NCI-H2171 (cell line): ENCODE results near the gene TGFB1I1.
A peak's percentile ranks its signal among the peaks of the same experiment; 100 is the strongest.
"Not testable (repeated sequence)": the region's sequence is repeated elsewhere in the genome, so short reads cannot be mapped to it uniquely, and the experiment has no call there.

Experiments
- DNase-seq: peaks from one replicate; lab custom pipeline; 2025; lab: John Stamatoyannopoulos, UW

TGFB1I1 gene

GRCh38 chr16:31471241-31471874 lies 594 bp upstream of the TGFB1I1 start:
- no peak for DNase-seq

- peak; percentile 90 for DNase-seq
Observed at GRCh38 chr16:31472709-31473203, 804 bp downstream of the TGFB1I1 start.

GRCh38 chr16:31473264-31473984 lies 1.5 kb downstream of the TGFB1I1 start:
- DNase-seq: no peak

GRCh38 chr16:31474173-31474714 lies 2.3 kb downstream of the TGFB1I1 start:
- no peak for DNase-seq

- no peak for DNase-seq
Observed at GRCh38 chr16:31474773-31475738, 3.1 kb downstream of the TGFB1I1 start.

- DNase-seq: no peak
Observed at GRCh38 chr16:31475946-31476302, 4.0 kb downstream of the TGFB1I1 start.

GRCh38 chr16:31476303-31477219 lies 4.6 kb downstream of the TGFB1I1 start:
- DNase-seq: no peak

GRCh38 chr16:31477220-31478216 lies 5.6 kb downstream of the TGFB1I1 start:
- no peak for DNase-seq

GRCh38 chr16:31478956-31479355 lies 7.0 kb downstream of the TGFB1I1 start:
- DNase-seq: no peak

- DNase-seq: no peak
Observed at GRCh38 chr16:31479751-31480150, 7.8 kb downstream of the TGFB1I1 start.

GRCh38 chr16:31480851-31481536 lies 9.0 kb downstream of the TGFB1I1 start:
- no peak for DNase-seq

GRCh38 chr16:31483081-31483480 lies 11.1 kb downstream of the TGFB1I1 start, which contains the start of gene SLC5A2:
Gene SLC5A2 (plus strand): TSS chr16:31483123. CDS start chr16:31483137, 14 bp downstream.
- DNase-seq: no peak

GRCh38 chr16:31484048-31484447 lies 12.1 kb downstream of the TGFB1I1 start:
- DNase-seq: not testable (repeated sequence)

GRCh38 chr16:31484491-31485171 lies 12.7 kb downstream of the TGFB1I1 start:
- DNase-seq: no peak

GRCh38 chr16:31485571-31485970 lies 13.6 kb downstream of the TGFB1I1 start:
- DNase-seq: no peak

GRCh38 chr16:31486045-31486444 lies 14.1 kb downstream of the TGFB1I1 start:
- no peak for DNase-seq

- no peak for DNase-seq
Observed at GRCh38 chr16:31487071-31487719, 15.2 kb downstream of the TGFB1I1 start.
